HG03175 (cell line): ENCODE measurements around the gene MRPS14.
"Not testable (repeated sequence)": the region's sequence is repeated elsewhere in the genome, so short reads cannot be mapped to it uniquely, and the experiment has no call there.

ENCODE experiments used
- ATAC-seq: cut with Tn5 transposase; IDR thresholded peaks from one replicate; pipeline ENCODE4 v1.9.1; 2021; ENCODE audit warnings: mild to moderate bottlenecking, moderate library complexity; ENCODE audit not compliant: unreplicated experiment

Gene MRPS14

DNA sequence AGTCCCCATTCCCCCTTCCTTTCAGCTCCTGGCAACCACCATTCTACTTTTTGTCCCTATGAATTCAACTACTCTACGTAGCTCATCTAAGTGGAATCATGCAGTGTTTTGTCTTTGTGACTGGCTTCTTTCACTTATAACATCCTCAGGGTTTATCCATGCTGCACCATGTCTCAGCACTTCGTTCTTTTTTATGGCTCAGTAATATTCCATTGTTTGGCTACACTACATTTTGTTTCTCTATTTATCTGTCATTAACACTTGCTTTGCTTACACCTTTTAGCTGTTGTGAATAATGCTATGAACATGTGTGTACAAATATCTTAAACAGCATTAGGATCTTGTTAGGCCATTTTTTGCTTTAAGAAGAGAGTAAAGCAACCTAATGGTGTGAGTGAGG, 1.5 kb upstream of the MRPS14 start:
- ATAC-seq = no peak

DNA sequence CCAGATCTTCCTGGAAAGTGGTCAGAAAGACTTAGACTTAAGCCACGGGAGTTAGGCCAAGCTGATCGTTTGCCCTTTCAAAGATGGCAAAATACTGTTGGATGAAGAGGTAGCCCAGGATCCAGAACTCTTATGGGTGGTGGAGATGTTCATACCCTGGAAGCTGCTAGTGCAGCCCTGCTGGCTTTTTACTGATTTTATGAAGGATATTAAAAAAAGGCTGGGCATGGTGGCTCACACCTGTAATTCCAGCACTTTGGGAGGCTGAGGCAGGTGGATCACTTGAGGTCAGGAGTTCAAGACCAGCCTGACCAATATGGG, 657 bp upstream of the MRPS14 start:
- not testable (repeated sequence) for ATAC-seq

- no peak for ATAC-seq
These were observed 3.7 kb downstream of the MRPS14 start for GRCh38 chr1:175019524-175019923.

DNA sequence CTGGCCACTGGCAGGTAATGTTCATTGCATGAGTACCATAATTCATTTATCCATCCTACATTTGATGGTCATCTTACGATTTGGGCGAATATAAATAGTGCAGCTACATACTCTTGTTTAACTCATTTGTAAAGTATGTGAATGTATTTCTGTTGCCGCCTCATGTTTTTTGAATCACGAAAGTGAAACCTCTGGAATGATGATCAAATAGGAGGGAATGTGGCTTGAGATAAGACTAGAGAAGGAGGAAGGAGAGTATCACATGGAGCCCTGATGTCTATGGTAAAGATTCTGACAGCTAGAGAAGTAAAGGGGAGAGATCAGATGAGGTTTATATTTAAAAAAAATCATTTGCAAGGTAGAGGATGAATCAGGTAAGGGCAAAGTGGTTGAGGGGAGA, 8.0 kb downstream of the MRPS14 start:
- ATAC-seq = no peak

DNA sequence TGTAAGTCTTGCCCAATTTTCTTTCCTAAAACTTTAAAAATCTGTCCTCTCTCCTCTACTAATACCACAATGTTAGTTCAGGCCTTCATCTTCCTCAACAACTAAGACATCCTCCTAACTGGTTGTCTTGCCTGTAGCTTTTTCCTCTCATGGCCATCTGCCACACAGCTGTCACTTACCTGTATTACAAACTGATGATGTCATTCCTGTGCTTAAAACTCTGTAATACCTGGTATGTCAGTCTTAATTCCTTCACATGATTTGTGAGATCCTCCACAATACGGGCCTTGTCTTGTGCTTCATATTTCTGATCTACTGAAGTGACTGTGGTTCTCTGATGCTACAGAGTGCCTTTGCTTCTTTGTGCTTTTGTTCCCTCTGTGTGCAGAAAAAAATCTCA, 9.8 kb downstream of the MRPS14 start:
- no peak for ATAC-seq

DNA sequence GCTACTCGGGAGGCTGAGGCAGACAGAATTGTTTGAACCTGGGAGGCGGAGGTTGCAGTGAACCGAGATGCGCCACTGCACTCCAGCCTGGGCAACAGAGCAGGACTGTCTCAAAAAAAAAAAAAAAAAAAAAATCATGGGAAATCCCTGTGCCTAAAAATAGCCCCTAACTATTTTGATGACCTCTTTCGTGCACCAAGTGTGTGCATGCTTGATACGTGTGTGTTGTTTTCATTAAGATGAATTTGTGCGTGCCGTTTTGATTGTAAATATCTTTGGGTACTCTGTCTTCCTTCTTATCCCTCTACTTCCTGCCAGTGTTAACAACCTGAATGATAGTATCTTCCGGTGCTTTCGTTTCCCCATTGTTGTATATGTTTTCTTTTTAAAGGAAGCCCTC, 13.7 kb downstream of the MRPS14 start:
- ATAC-seq = no peak

- no peak for ATAC-seq
These were observed 18.0 kb downstream of the MRPS14 start for GRCh38 chr1:175005085-175005783.

DNA sequence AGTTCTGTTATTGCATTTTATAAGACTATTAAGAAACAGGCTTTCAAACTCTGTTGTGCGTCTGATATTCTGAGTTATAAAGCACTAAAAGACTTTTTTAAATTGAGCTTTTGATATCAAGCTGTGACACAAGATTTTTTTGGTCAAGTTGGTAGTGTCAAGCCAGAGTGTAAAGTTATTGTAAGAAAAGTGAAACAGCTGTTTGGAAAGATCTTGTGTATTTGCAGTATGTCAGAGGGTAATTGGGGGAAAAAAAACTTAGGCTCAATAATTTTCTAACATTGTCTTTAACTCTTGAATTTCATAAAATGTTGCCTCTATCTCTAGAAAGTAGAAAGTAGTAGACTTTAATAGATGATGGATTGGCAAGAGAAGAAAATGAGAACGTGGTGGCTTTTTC, 19.7 kb downstream of the MRPS14 start:
- ATAC-seq = no peak

- no peak for ATAC-seq
These were observed 20.2 kb downstream of the MRPS14 start for GRCh38 chr1:175002910-175003517.

- ATAC-seq = no peak
These were observed 22.5 kb downstream of the MRPS14 start for GRCh38 chr1:175000697-175001187.

- peak; percentile 7 for ATAC-seq
These were observed 23.1 kb downstream of the MRPS14 start, which contains the start of gene CACYBP for GRCh38 chr1:174999936-175000696. Gene CACYBP, plus strand, starts transcription at chr1:174999947. Its CDS starts 234 bp downstream, at chr1:175000181.

DNA sequence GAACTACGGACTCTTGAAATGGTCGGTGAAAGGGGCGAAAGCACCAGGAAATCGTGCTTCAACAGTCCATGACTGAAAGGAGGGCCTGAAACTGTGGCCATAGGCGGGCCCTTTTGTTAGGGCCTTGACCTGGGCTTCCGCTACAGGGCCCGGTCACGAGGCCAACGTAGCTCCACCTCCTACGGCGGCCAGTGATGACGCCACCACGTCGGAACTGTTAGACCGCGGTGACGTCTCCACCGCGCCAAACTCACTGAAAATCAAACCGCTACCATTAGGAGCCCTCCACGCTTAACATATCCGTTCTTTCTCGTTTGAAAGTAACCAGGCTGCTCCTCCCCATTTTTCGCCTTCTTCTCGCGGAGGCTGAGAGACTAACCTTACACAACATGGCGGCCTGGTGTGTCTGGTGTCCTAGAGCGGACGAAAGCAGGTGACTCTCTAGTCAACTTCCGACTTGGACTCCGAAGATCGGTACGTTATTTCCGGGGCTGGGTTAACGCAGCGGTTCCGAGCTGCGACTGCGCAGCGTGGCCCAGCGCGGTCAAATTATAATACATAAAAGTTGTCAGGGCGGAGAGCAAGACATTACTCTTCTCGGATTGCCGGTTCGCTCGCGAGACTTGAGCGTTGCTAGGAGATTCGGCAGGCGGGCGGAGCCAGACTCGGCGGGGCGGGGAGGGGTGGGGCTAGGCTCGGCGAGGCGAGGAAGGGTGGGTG, 23.8 kb downstream of the MRPS14 start:
- ATAC-seq = peak; percentile 79

DNA sequence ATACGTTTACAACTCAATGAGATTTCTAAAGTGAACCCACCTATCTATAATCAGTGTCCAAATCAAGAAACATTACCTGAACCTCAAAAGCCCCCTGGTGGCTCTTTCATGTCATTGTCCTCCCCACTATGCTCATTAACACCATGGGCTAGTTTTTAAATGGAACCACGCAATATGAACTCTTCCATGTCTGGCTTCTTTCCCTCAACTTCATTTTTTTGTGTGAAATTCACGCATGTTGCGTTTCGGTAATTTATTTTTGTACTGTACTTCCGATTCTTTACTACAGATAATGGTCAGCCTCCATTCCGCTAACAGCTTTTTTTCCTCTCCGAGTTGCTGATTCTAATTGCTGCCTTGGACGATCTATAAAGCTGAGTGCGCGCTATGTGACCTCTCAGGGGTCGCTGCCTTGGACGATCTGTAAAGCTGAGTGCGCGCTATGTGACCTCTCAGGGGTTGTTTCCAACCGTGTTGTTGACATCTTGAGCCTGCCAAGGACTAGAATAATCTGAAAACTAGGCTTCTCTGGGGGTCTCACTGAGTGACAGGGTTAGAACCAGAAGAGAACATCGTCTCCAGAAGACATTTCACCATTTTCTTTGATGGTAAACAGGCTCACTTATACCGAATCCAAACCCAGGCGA, 24.5 kb downstream of the MRPS14 start:
- ATAC-seq = no peak

GRCh38 chr1:174997041-174997440, 26.2 kb downstream of the MRPS14 start:
- no peak for ATAC-seq

DNA sequence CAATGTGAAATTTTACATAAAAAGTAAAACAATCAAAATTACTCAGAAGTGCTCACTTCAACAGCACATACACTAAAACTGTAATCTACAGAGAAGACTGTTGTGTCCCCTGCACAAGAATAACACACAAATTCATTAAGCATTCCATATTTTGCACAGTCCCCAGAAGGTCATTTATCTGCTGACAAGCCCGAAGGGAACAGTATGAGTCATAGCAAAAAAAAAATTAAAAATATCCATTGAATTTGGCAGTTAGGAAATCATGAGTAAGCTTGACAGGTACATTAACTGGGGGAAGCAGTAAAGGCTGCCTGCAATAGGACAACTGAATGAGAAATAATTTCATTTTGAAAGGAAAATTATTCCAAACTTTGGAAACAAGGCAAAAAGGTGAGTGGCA, 26.7 kb downstream of the MRPS14 start:
- no peak for ATAC-seq

DNA sequence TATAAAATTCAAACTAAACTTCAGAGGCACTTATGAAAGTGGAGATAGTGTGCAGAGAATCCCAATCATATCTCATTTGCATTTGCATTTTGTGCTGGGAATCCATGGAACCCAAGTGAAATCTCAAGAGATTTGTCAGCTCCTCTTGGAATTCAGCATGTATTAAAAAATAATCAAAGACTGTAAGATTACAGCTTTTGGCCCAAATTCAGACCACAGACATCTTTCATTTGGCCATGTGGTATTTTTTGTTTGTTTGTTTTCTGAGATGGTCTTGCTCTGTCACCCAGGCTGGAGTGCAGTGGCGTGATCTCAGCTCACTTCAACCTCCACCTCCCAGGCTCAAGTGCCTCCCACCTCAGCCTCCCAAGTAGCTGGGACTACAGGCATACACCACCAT, 27.3 kb downstream of the MRPS14 start:
- no peak for ATAC-seq

GRCh38 chr1:174995121-174995520, 28.1 kb downstream of the MRPS14 start:
- ATAC-seq = no peak

- ATAC-seq = no peak
These were observed 31.8 kb downstream of the MRPS14 start for GRCh38 chr1:174991473-174991872.

GRCh38 chr1:174990382-174990999, 32.7 kb downstream of the MRPS14 start:
- no peak for ATAC-seq

GRCh38 chr1:174989536-174990220, 33.5 kb downstream of the MRPS14 start:
- ATAC-seq = no peak
